AG04450 (cell line): Measurements from ENCODE around the gene GALNT3. TPM values are rescaled to one million over a fixed set of nuclear protein-coding genes. Genes with fewer than 3 reads are reported as not detected.

ENCODE experiments used
- CTCF ChIA-PET: fragments of 300-600, 350-600 bp; formaldehyde crosslinking; extraction: SDS; loops from one replicate; lab custom pipeline; 2022; ENCODE audit warnings: antibody characterized with exemption, inconsistent platforms; lab: Charles Lee
- POLR2A ChIA-PET: fragments of 350-600 bp; formaldehyde crosslinking; extraction: SDS; loops from one replicate; lab custom pipeline; 2021; ENCODE audit warnings: antibody characterized with exemption, inconsistent platforms; lab: Yijun Ruan, JAX
- DNase-seq: peaks from one replicate; pipeline ENCODE4 v3.0.0-alpha.2; 2011; ENCODE audit warnings: low read depth, low spot score
- H3K27ac ChIP-seq: one replicate; pipeline ENCODE4 v1.5.1; 2012; ENCODE audit warnings: low read depth, low read length, control low read depth
- H3K27me3 ChIP-seq: one replicate; pipeline ENCODE4 v1.6.0; 2012; ENCODE audit warnings: low read length; ENCODE audit not compliant: control insufficient read depth, insufficient read depth
- H3K4me3 ChIP-seq: 2 replicates; pipeline ENCODE4 v1.5.1; 2011; ENCODE audit warnings: mild to moderate bottlenecking, low read depth, low read length, control low read depth
- H3K9me3 ChIP-seq: 2 replicates; pipeline ENCODE4 v1.5.1; 2012; ENCODE audit warnings: low read length; ENCODE audit not compliant: control insufficient read depth, insufficient read depth
- CTCF ChIP-seq: IDR thresholded peaks from 2 replicates; pipeline ENCODE4 v1.5.1; 2011; ENCODE audit warnings: low read depth, low read length, control low read depth, inconsistent platforms
- polyA plus RNA-seq: library from polyadenylated mRNA; depleted of rRNA; stranded (reverse); fragments of >200 nt; gene quantifications from 2 replicates; pipeline ENCODE4 v1.2.3, GENCODE V29; 2011

Gene GALNT3
- polyA plus RNA-seq, 1 experiment, result 2.3 TPM

GRCh38 chr2:165796819-165797530, 2.9 kb upstream of the GALNT3 start:
- no peaks in the 10 kb centered on the region for H3K9me3 ChIP-seq
- no peak overlapping the region for H3K4me3 ChIP-seq
- no peak overlapping the region for H3K27ac ChIP-seq
- no peak for TF ChIP-seq CTCF
- DNase-seq, result no peak
- POLR2A ChIA-PET, result no interaction called here
- CTCF ChIA-PET, result interaction anchor here (1.4 kb wide), 1 partner anchor 78 kb away, joined by 3 read pairs; no protein-coding TSS in a partner anchor
- H3K27me3 ChIP-seq, result no peaks in the 10 kb centered on the region

GRCh38 chr2:165796129-165796528, 2.1 kb upstream of the GALNT3 start:
- H3K27ac ChIP-seq, result no peak overlapping the region
- TF ChIP-seq CTCF, result no peak
- ChIA-PET CTCF (no interaction called here), POLR2A (no interaction called here)
- H3K9me3 ChIP-seq, result no peaks in the 10 kb centered on the region
- no peaks in the 10 kb centered on the region for H3K27me3 ChIP-seq
- no peak overlapping the region for H3K4me3 ChIP-seq
- no peak for DNase-seq

GRCh38 chr2:165795011-165795410, 964 bp upstream of the GALNT3 start:
- no peaks in the 10 kb centered on the region for H3K9me3 ChIP-seq
- no peak for TF ChIP-seq CTCF
- no peak for DNase-seq
- ChIA-PET CTCF (interaction anchor here (0.6 to 1.8 kb wide), 2 partner anchors 79 to 263 kb away, joined by 3 to 7 read pairs; no protein-coding TSS in a partner anchor), POLR2A (no interaction called here)
- no peaks in the 10 kb centered on the region for H3K27me3 ChIP-seq
- H3K27ac ChIP-seq, result no peak overlapping the region
- H3K4me3 ChIP-seq, result no peak overlapping the region

GRCh38 chr2:165794536-165794928, 485 bp upstream of the GALNT3 start:
- Histone ChIP-seq H3K27me3 (no peaks in the 10 kb centered on the region), H3K9me3 (no peaks in the 10 kb centered on the region), H3K27ac (peak overlapping the region; percentile 21), H3K4me3 (peak overlapping the region; percentile 61)
- ChIA-PET CTCF (interaction anchor here (1.8 kb wide), 1 partner anchor 79 kb away, joined by 7 read pairs; no protein-coding TSS in a partner anchor), POLR2A (no interaction called here)
- DNase-seq, result no peak
- TF ChIP-seq CTCF, result no peak

- H3K4me3 ChIP-seq, result peak overlapping the region; percentile 61
- POLR2A ChIA-PET, result no interaction called here
- H3K9me3 ChIP-seq, result no peaks in the 10 kb centered on the region
- H3K27ac ChIP-seq, result no peak overlapping the region
- H3K27me3 ChIP-seq, result no peaks in the 10 kb centered on the region
- CTCF ChIA-PET, result interaction anchor here (1.8 kb wide), 1 partner anchor 81 kb away, joined by 7 read pairs; no protein-coding TSS in a partner anchor
- TF ChIP-seq CTCF, result no peak
- no peak for DNase-seq
Measured at GRCh38 chr2:165793161-165793778, 777 bp downstream of the GALNT3 start.
